LoVo (cell line): ENCODE data around the gene APCDD1L.
"Not testable (repeated sequence)": the region's sequence is repeated elsewhere in the genome, so short reads cannot be mapped to it uniquely, and the experiment has no call there.

Experiments
- DNase-seq: peaks from one replicate; pipeline ENCODE4 v3.0.0-alpha.2; 2016; ENCODE audit warnings: low spot score

Gene APCDD1L

DNA sequence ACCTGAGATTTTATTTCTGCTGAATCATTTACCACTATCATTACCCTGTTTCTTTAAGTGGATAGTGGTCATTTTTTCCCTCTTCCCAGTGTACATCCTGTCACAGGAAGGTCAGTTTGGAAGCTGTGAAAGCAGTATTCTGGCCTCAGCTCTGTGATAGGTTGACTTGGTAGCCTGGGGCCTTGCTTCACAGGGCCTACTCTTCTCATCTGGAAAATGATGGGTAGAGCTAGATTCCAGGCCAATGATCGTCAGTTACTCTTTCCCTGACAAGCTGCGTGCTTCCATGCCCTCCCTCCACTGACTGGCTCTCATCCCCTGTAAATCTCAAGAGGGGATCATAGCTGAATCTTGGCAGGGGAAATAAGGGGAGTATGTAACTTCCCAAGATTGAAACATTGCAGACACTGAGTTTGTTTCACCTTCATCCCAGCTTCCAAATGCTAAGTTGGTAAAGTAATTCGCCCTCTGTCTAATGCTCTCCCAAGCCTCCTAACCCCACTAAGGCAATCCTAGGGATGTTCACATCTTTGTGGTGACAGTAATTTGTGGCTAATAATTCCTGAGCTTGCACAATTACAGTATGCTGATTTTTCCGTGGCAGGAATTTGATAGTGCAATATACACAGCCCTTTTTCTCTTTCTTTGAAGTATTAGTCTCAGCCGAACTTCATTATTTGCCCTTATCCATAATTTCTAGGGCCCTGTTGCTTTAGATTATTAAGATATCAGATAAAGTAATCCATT, 75.0 kb downstream of the APCDD1L start:
- no peak for DNase-seq

- DNase-seq, result no peak
Measured at GRCh38 chr20:58438970-58439808, 76.0 kb downstream of the APCDD1L start.

DNA sequence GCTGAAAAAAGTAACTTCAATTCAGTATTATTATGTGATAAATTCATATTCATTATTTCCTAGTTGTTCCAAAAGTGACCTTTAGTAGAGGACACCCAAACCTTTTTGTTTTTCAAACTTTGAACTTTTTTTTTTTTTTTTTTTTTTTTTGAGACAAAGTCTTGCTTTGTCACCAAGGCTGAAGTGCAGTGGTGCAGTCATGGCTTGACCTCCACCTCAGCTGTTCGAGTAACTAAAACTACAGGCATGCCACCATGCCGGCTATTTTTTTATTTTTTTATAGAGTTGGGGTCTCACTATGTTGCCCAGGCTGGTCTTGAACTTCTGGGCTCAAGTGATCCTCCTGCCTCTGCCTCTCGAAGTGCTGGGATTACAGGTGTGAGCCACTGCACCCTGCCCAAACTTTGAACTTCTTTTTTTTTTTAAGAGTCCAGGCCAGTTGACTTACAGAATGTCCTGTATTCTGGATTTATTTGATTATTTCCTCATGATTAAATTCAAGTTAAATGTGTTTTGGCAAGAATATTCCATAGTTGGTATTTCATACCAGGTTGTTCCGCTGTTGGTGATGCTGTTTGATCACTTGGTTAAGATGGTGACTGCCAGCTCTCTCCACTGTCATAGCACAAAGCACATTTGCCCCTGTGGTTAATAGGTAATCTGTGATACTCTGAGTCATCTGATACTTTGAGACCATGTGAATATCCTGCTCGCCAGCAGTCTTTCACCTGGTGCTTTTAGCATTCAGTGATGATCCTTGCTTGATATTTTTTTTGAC, 78.1 kb downstream of the APCDD1L start:
- no peak for DNase-seq

- no peak for DNase-seq
Measured at GRCh38 chr20:58435237-58435636, 80.0 kb downstream of the APCDD1L start.

DNA sequence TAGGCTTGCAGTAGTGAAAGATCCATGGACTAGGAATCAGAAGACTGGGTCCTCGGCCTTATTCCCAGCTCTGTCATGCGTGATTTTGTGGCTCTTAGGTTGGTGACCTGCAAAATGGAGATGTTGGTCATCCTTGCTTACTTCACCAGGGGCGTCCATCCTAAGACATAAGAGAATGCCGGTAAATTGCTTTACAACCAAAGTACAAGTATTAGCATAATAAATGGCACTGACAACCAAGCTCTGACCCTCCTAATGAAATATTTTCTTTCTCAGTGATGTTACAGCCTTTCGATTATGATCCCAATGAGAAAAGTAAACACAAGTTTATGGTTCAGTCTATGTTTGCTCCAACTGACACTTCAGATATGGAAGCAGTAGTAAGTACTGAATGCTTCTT, 80.9 kb downstream of the APCDD1L start:
- DNase-seq, result no peak

DNA sequence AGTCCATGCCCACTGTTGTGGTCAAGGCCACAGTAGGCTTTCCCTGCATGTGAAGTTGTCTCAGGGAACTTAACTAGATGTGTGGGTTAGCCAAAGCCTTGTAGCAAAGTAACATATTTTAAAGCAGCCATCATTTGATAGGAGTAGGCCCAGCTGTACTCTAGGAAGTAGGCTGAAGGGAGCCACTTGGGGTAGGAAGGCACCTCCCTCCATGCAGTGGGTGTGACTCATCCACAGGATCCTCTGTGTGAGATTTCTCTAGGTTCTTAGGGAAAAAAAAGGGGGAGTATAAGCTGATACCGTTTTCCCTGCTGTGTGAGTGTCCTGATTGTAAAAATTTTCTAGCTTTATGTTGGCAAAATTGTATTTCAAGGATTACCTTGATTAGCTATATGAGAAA, 81.4 kb downstream of the APCDD1L start:
- DNase-seq, result no peak

- no peak for DNase-seq
Measured at GRCh38 chr20:58433029-58433647, 82.1 kb downstream of the APCDD1L start.

DNA sequence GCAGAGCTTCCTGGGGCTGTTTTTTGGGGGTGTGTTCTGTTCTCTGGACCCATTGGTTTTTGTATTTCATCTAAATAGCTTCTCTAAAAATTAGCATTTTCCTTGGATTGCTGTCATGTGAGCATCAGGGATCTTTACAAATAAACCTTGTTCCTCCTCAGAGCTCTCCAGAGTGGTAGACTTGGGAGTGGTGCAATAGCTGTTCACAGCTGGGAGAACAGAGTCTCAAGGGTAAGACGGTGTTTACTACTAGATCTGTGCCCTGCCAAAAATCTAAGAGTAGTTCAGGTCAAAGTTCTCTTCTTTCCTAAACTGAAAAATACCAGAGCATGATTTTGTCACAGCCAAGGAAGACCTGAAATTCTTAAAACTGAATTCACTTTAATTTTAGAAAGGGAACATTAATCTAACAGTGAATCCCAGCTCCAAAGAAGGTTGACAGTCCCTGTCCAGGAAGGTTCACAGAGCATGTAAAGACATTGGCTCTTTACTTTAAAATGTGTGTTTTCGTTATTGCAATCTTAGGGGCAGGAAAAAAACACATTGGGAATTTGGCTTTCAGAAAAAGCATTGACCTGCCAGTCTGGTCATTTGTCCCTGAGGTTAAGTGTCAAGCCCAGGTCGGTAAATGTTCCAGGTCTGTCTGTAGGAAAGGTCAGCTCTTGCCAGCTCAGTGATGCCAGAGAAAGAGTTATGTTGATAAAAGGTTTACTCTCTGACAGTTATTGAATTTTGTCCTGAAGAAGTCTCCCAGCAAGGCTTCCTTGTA, 82.8 kb downstream of the APCDD1L start:
- DNase-seq, result no peak

- DNase-seq, result no peak
Measured at GRCh38 chr20:58431134-58431533, 84.1 kb downstream of the APCDD1L start.

GRCh38 chr20:58429303-58429702, 85.9 kb downstream of the APCDD1L start:
- no peak for DNase-seq

DNA sequence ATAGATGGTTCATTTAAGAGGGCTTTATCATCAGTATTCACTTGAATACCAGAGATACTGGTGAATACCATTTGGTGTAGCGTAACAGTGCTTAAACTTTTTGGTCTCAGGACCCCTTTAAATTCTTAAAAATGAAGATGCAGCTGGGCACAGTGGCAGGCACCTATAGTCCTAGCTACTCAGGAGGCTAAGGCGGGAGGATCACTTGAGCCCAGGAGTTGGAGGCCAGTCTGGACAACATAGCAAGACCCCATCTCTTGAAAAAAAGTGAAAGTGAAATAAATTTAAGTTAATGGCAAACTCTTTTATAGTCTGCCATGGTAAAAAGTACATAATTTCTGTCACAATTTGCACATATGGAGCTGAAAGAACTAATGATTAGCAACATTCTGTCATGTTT, 86.8 kb downstream of the APCDD1L start:
- DNase-seq, result no peak

DNA sequence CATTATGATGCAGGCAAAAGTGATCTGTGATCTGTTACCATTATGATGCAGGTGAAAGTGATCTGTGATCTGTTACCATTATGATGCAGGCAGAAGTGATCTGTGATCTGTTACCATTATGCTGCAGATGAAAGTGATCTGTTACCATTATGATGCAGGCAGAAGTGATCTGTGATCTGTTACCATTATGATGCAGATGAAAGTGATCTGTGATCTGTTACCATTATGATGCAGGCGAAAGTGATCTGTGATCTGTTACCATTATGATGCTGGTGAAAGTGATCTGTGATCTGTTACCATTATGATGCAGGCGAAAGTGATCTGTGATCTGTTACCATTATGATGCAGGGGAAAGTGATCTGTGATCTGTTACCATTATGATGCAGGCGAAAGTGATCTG, 87.6 kb downstream of the APCDD1L start:
- not testable (repeated sequence) for DNase-seq

DNA sequence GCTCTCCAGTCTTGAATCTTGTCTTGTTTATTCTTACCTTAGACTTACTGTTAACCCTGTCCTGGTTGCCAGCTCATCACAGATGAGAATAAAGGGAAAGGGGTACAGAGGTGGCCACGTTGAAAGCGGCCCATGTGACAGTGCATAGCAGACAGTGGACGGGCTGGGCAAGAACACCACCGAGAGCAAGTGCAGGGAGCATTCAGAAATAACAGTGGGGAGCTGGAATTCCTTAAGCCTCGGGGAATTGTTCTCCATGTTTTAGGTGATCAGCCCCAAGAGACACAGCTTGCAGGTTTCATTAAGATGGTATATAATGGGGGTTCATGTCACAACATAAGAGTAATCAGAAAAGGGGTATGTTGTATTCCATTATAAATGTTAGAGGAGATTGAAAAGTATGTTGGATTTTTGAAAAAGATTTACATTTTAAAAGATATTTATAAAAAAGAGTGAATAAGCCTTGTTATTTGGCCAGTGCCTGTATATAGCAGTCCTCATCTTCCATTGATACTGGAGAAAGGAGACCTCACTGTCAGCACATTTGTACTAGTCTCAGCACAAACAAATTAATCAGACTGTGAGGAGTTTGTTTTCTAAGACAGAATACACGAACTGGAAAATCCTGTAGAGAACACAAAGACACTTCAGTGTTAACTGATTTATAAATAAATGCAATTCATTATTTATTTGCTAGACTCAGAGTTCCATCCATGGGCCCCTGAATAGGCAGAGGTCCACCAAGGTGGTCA, 90.8 kb downstream of the APCDD1L start:
- DNase-seq, result no peak

- no peak for DNase-seq
Measured at GRCh38 chr20:58421497-58421850, 93.7 kb downstream of the APCDD1L start.

DNA sequence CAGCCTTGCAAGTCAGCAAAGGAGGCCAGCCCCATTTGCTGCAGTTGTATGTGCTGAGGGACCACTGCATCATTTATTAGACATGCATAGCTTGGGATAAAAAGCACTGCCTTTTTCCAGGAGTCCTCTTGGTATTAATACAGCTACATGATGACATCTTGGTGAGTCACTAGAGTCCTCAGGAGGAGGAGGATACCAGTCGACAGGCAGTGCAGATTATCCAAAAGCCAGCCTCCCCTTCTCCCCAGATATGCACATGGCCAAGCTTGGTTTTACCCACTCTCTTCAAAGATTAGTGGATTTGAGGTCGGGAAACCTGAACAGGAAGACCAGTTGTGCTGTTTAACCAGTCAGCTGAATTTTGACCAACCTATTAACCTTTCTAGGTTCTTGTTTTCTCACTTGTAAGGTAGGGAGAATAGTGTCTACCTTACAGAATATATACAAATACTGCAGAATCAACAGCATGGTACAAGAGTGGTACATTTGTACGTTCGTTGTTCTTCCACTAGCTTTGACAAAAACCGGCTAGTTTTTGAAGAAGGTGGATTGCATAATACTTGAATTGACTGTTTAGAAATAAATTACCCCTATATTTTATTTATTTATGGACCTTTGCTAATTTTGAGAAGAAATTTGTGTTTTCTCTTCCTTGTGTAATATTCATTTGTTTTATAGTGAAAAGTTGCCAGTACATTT, 94.3 kb downstream of the APCDD1L start:
- no peak for DNase-seq

GRCh38 chr20:58418949-58419748, 96.0 kb downstream of the APCDD1L start:
- no peak for DNase-seq

DNA sequence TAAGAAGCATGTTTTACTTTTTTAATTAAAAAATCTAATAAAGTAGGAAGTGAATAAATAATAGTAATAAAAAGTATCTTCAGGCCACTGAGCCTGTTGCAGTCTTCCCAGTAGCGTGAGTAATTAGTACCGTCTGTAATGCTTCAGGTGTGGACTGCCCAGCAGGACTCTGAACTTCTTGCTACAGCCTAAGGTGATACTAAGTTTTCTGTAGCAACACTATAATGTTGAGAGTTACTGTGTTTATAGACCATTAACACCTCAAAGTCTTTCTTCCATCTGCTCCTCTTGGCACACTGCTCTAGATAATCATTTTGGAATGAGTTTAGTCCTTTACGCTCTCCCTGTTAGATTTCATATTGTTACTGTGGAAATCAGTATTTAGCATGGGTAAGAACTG, 97.8 kb downstream of the APCDD1L start:
- no peak for DNase-seq

DNA sequence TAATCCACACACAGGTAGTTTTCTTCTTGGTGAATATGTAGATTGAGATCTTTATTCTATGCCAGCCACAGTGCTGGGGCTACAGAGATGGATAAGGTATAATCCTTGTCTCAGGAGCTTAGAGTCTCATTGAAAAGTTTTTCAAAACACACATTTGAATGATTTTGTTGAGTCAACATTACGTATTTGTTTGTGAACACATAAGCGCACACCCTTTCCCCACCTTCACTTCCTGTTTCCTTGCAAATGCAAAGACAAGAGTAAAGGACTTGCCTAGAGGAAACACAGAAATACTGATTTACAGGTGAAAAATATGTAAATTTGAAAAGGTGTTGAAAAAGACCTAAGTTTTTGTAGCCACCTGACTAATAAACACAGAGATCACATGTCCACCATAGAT, 98.4 kb downstream of the APCDD1L start:
- no peak for DNase-seq

DNA sequence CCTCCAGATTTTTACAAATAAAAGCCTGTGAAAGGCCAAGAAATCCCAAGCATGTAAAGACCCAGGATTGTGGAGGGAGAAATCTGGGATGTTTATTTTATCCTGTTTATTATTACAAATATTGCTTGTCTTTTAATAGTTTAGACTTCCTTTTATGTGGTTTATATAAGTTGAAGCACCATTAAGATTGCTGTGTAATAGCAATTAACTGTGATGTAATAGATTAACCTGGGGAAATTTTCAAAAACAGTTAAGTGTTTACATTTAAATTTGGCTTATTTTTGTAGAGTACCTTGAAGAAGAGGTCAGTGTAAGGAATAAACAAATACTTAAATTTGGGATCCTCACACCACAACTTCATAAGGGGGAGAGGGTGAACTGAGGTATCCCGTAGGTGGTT, 99.1 kb downstream of the APCDD1L start:
- DNase-seq, result no peak
